Ascending aorta (tissue), 2 donors: ENCODE results near the gene ELMO1. TPM values are rescaled to one million over a fixed set of nuclear protein-coding genes. Genes with fewer than 3 reads are reported as not detected.

Experiments
- DNase-seq, 2 donors: peaks; one replicate each; pipeline ENCODE4 v3.0.0-alpha.2; 2019; ENCODE audit warnings: low spot score in 2 of 2
- H3K27ac ChIP-seq, 2 donors: fragments of 200-600 bp; sonication (generic); one replicate each; pipeline ENCODE4 v1.5.1; 2016 to 2017; ENCODE audit warnings: mild to moderate bottlenecking in 1 of 2
- H3K27me3 ChIP-seq: fragments of 200-600 bp; sonication (generic); one replicate; pipeline ENCODE4 v1.5.1; 2017
- H3K36me3 ChIP-seq, 2 donors: fragments of 200-600 bp; sonication (generic); one replicate each; pipeline ENCODE4 v1.5.1; 2016
- H3K4me1 ChIP-seq, 2 donors: fragments of 200-600 bp; sonication (generic); one replicate each; pipeline ENCODE4 v1.5.1; 2016 to 2017; ENCODE audit warnings: mild to moderate bottlenecking in 1 of 2
- H3K4me3 ChIP-seq, 2 donors: fragments of 200-600 bp; sonication (generic); one replicate each; pipeline ENCODE4 v1.5.1; 2016 to 2017; ENCODE audit warnings: mild to moderate bottlenecking in 1 of 2
- H3K9me3 ChIP-seq, 2 donors: fragments of 200-600 bp; sonication (generic); one replicate each; pipeline ENCODE4 v1.5.1; 2016
- CTCF ChIP-seq, 3 experiments: fragments of 200-600 bp in 2 of 3; fragments of 450-650 bp in 1 of 3; sonication (generic) in 2 of 3; IDR thresholded peaks; one replicate each; pipeline ENCODE4 v1.5.1; 2016 to 2019; ENCODE audit warnings: antibody characterized with exemption in 3 of 3, mild to moderate bottlenecking in 1 of 3, moderate library complexity in 1 of 3
- intact Hi-C: fragments of 100-400 bp; cut with DNase I; formaldehyde crosslinking; loops from one replicate; pipeline ENCODE4 v1.15.1; 2023
- total RNA-seq: library from RNA; depleted of rRNA; stranded (reverse); fragments of >200 nt; gene quantifications from one replicate; pipeline ENCODE4 v1.1.0, GENCODE V29; 2016

Gene ELMO1
- total RNA-seq, 1 donor from 2014 or later: 40.8 TPM

GRCh38 chr7:37395618-37396259 lies 52.9 kb downstream of the ELMO1 start:
- Histone ChIP-seq H3K9me3 (no peaks in the 10 kb centered on the region), H3K4me1 (no peaks in the 10 kb centered on the region), H3K27me3 (no peaks in the 10 kb centered on the region), H3K27ac (no peak overlapping the region), H3K36me3 (no peaks in the 10 kb centered on the region), H3K4me3 (no peak overlapping the region)
- no peak for TF ChIP-seq CTCF (IDR thresholded peaks at IDR 0.05)
- DNase-seq: no peak
- intact Hi-C loops: no loop called here

- no peak for TF ChIP-seq CTCF (IDR thresholded peaks at IDR 0.05)
- Histone ChIP-seq H3K9me3 (no peaks in the 10 kb centered on the region), H3K4me3 (no peak overlapping the region), H3K27me3 (no peaks in the 10 kb centered on the region), H3K27ac (no peak overlapping the region), H3K4me1 (peaks cover 0 to 3% of the 10 kb centered on the region in 2 donors), H3K36me3 (no peaks in the 10 kb centered on the region)
- DNase-seq: no peak
- intact Hi-C loops: no loop called here
Observed at GRCh38 chr7:37394158-37394557, 54.5 kb downstream of the ELMO1 start.

- Histone ChIP-seq H3K9me3 (no peaks in the 10 kb centered on the region), H3K27ac (no peak overlapping the region), H3K27me3 (no peaks in the 10 kb centered on the region), H3K4me1 (peaks cover 0 to 6% of the 10 kb centered on the region in 2 donors), H3K36me3 (no peaks in the 10 kb centered on the region), H3K4me3 (no peak overlapping the region)
- intact Hi-C loops: no loop called here
- DNase-seq: no peak
- no peak for TF ChIP-seq CTCF (IDR thresholded peaks at IDR 0.05)
Observed at GRCh38 chr7:37393476-37393875, 55.2 kb downstream of the ELMO1 start.

- H3K27ac ChIP-seq: no peak overlapping the region
- H3K4me1 ChIP-seq: peaks cover 0 to 6% of the 10 kb centered on the region in 2 donors
Observed at GRCh38 chr7:37392673-37393017, 56.0 kb downstream of the ELMO1 start.

GRCh38 chr7:37391791-37392672 lies 56.6 kb downstream of the ELMO1 start:
- intact Hi-C loops: no loop called here
- Histone ChIP-seq H3K4me1 (peaks cover 0 to 6% of the 10 kb centered on the region in 2 donors), H3K27ac (no peak overlapping the region), H3K4me3 (no peak overlapping the region), H3K27me3 (no peaks in the 10 kb centered on the region), H3K36me3 (no peaks in the 10 kb centered on the region), H3K9me3 (no peaks in the 10 kb centered on the region)
- TF ChIP-seq CTCF (IDR thresholded peaks at IDR 0.05): no peak
- no peak for DNase-seq

More at GRCh38 chr7:37392673-37393017, 56.0 kb downstream of the ELMO1 start:
- no peaks in the 10 kb centered on the region for H3K36me3 ChIP-seq
- no peaks in the 10 kb centered on the region for H3K27me3 ChIP-seq
- intact Hi-C loops: no loop called here
- no peak overlapping the region for H3K4me3 ChIP-seq
- no peak for TF ChIP-seq CTCF (IDR thresholded peaks at IDR 0.05)
- DNase-seq: no peak
- no peaks in the 10 kb centered on the region for H3K9me3 ChIP-seq
